GM12874 (cell line): ENCODE measurements around the gene SGMS1.

ENCODE experiments used
- TF ChIP-seq, protein P1 (sequence below): IDR thresholded peaks from 2 replicates; pipeline ENCODE4 v1.5.1; 2011; ENCODE audit warnings: low read depth, mild to moderate bottlenecking, control low read depth, low read length, moderate library complexity; ENCODE audit not compliant: insufficient read depth

SGMS1 gene

DNA sequence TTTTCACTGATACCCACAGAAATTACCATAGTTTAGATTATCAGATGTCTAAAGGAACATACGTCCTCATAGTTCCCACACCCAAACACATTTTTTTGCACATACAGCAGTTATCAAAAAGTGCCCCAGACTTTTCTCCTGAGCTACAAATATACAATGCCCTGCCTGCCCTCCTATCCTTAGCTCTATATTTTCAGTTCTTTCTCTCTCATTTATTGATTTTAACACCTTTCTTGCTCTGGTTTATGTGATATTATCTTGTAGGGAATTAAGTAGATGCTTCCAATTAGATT lies 25.1 kb upstream of the SGMS1 start:
- TF ChIP-seq, protein P1, sequence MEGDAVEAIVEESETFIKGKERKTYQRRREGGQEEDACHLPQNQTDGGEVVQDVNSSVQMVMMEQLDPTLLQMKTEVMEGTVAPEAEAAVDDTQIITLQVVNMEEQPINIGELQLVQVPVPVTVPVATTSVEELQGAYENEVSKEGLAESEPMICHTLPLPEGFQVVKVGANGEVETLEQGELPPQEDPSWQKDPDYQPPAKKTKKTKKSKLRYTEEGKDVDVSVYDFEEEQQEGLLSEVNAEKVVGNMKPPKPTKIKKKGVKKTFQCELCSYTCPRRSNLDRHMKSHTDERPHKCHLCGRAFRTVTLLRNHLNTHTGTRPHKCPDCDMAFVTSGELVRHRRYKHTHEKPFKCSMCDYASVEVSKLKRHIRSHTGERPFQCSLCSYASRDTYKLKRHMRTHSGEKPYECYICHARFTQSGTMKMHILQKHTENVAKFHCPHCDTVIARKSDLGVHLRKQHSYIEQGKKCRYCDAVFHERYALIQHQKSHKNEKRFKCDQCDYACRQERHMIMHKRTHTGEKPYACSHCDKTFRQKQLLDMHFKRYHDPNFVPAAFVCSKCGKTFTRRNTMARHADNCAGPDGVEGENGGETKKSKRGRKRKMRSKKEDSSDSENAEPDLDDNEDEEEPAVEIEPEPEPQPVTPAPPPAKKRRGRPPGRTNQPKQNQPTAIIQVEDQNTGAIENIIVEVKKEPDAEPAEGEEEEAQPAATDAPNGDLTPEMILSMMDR = no peak

DNA sequence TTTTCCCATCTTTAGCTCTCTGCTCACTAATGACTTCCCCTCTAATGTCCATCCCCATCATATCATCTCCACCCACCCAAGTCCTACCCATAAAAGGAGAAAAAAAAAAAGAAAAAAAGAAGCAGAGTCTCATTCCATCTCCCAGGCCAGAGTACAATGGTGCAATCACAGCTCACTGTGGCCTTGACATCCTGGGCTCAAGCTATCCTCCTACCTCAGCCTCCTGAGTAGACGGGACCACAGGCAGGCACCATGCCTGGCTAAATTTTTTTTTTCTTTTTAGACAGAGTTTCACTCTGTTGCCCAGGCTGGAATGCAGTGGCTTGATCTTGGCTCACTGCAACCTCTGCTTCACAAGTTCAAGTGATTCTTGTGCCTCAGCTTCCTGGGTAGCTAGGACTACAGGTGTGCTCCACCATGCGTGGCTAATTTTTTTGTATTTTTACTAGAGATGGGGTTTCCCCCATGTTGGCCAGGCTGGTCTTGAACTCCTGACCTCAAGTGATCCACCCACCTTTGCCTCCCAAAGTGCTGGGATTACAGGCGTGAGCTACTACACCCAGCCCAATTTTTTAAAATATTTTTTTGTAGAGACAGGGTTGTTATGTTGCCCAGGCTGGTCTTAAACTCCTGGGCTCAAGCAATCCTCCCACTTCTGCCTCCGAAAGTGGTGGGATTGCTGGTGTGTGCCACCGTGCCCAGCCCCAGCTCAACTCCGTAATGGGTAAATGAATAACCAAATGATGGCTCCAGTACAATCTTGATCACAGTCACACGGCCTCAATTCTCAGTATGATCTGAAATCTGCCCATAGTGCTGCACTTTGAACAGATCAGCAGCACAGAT lies 24.6 kb upstream of the SGMS1 start:
- TF ChIP-seq, protein P1 = no peak

- TF ChIP-seq, protein P1 = no peak
Measured at GRCh38 chr10:50645236-50645635, 21.5 kb upstream of the SGMS1 start.

GRCh38 chr10:50641626-50642025 lies 17.9 kb upstream of the SGMS1 start:
- TF ChIP-seq, protein P1 = no peak

DNA sequence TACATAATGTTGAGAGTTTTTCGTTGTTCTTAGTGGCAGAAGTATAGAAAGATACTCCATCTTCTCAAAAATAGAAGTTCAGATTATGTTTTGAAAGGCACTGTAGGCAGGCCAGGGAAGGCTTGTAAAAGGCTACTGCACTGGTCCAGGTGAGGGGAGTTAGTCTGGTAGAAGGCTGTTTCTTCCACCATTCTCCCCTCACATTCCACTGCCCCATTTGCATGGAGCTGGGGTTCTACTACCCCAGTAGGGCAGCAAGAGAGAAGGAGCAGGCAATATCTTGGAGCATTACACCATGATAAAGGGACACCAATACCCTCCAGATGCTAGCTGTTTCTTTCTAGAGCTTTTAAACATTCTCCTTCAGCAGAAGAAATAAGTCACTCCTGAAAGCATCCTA lies 16.5 kb upstream of the SGMS1 start:
- TF ChIP-seq, protein P1 = no peak

- TF ChIP-seq, protein P1 = no peak
Measured at GRCh38 chr10:50636618-50637579, 13.1 kb upstream of the SGMS1 start.

GRCh38 chr10:50635286-50635685 lies 11.5 kb upstream of the SGMS1 start:
- TF ChIP-seq, protein P1 = no peak
